ENCODE data around the gene ZNF808.
"Not testable (repeated sequence)": the region's sequence is repeated elsewhere in the genome, so short reads cannot be mapped to it uniquely, and the experiment has no call there.

Gene ZNF808

DNA sequence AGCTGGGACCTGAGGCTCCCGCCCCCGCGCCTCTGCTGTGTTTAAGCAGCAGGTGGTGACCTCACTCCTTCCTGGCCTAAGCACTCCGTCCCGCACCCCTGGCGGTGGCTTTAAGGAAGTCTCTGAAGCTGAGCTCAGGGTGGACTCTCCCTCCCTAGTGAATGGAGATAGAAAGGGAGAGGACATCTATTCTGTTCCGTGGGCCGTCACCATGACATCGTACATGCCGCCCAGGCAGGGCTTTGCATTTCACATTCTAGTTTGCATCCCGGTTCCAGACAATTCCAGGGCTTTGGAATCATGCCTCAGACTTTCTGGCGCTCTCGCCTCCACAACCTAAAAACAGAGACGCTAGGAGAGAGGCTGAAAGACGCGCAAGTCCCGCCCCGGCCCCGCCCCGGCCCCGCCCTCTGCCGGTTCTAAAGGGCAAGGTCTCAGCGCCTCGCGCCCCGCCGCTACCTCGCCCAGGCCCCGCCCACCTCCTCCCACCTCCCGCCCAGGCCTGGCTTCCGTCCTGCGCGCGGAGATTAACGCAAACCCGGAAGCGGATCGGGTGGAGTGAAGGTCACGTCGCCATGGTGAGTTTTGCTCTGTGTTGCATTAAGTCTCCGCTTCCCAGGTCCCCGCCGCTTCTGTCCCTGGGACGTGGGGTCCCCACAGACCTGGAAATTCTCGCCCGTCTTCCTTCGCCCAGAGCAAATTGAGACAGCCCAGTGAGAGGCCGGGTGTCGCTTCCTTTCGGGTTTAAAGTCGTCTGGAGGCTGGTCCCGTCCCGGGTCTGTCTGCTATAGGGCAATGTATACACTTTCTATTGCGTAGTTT, at the start of gene ZNF808:
Gene ZNF808 (plus strand): TSS at position 535 of the 822 bp plus-strand sequence. CDS start 15,617 bp downstream, outside the sequence.
- Mint-ChIP-seq H3K4me3 (peak within 1 kb of the TSS; percentile 100), H3K27me3 (no peaks in the 10 kb centered on the region), H3K27ac (peak within 1 kb of the TSS; percentile 99), H3K4me1 (ENCODE audit: low read depth) (peaks cover 33% of the 10 kb centered on the region), H3K36me3 (ENCODE audit: low read depth) (peaks cover 42% of the 10 kb centered on the region), H3K9me3 (peaks cover 30% of the 10 kb centered on the region)
- intact Hi-C loops (cut with micrococcal nuclease), result loop anchor here (1.0 to 5.0 kb wide), 5 partner anchors 8 to 258 kb away; partner anchors contain the start of genes ZNF701 and ZNF766

DNA sequence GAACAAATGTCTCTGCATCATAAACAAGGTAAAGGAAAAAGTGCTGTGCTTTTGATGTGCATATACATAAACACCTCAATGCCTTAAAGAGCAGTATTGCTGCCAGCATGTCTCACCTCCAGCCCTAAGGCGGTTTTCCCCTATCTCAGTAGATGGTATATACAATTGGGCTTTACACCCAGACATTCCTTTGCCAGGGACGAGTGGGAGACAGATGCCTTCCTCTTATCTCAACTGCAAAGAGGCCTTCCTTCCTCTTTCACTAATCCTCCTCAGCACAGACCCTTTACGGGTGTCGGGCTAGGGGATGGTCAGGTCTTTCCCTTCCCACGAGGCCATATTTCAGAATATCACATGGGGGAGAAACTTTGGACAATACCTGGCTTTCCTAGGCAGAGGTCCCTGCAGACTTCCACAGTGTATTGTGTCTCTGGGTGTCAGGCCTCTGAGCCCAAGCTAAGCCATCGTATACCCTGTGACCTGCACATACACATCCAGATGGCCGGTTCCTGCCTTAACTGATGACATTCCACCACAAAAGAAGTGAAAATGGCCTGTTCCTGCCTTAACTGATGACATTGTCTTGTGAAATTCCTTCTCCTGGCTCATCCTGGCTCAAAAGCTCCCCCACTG, 43.2 kb upstream of the ZNF808 start:
- intact Hi-C loops (cut with micrococcal nuclease); H3K4me1 Mint-ChIP-seq (ENCODE audit: low read depth); H3K27ac Mint-ChIP-seq; H3K4me3 Mint-ChIP-seq; H3K36me3 Mint-ChIP-seq (ENCODE audit: low read depth); H3K27me3 Mint-ChIP-seq: not testable (repeated sequence)
- peaks cover 72% of the 10 kb centered on the region for H3K9me3 Mint-ChIP-seq

DNA sequence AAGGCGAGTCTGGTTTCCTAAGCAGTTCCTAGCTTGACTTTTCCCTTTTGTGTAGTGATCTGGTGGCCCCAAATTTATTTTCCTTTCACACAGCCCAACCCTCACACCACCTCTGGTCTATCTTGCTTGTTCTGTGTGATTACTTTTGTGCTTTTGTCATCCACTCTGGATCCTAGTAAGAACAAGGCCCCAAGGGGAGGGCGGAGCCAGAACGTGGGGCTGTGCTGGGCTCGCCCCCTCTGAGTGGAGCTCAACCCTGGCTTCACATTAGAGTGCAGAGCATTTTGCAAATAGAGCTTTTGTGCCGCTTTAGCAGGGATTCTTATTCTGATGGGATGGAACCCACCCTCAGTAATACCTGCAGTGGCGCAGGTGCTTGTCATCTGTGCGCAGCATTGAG, 42.4 kb upstream of the ZNF808 start:
- H3K36me3 Mint-ChIP-seq (ENCODE audit: low read depth); H3K27ac Mint-ChIP-seq; H3K4me1 Mint-ChIP-seq (ENCODE audit: low read depth); intact Hi-C loops (cut with micrococcal nuclease); H3K4me3 Mint-ChIP-seq; H3K27me3 Mint-ChIP-seq: not testable (repeated sequence)
- H3K9me3 Mint-ChIP-seq, result peaks cover 79% of the 10 kb centered on the region

DNA sequence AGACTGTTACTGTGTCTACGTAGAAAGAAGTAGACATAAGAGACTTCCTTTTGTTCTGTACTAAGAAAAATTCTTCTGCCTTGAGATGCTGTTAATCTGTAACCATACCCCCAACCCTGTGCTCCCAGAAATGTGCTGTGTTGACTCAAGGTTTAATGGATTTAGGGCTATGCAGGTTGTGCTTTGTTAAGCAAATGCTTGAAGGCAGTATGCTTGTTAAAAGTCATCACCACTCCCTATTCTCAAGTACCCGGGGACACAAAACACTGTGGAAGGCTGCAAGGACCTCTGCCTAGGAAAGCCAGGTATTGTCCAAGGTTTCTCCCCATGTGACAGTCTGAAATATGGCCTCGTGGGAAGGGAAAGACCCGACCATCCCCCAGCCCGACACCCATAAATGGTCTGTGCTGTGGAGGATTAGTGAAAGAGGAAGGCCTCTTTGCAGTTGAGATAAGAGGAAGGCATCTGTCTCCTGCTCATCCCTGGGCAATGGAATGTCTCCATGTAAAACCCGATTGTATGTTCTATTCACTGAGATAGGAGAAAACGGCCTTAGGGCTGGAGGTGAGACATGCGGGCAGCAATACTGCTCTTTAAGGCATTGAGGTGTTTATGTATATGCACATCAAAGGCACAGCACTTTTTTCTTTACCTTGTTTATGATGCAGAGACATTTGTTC, 41.8 kb upstream of the ZNF808 start:
- H3K36me3 Mint-ChIP-seq (ENCODE audit: low read depth); H3K27ac Mint-ChIP-seq; intact Hi-C loops (cut with micrococcal nuclease); H3K27me3 Mint-ChIP-seq; H3K4me3 Mint-ChIP-seq; H3K4me1 Mint-ChIP-seq (ENCODE audit: low read depth): not testable (repeated sequence)
- H3K9me3 Mint-ChIP-seq, result peaks cover 76% of the 10 kb centered on the region

DNA sequence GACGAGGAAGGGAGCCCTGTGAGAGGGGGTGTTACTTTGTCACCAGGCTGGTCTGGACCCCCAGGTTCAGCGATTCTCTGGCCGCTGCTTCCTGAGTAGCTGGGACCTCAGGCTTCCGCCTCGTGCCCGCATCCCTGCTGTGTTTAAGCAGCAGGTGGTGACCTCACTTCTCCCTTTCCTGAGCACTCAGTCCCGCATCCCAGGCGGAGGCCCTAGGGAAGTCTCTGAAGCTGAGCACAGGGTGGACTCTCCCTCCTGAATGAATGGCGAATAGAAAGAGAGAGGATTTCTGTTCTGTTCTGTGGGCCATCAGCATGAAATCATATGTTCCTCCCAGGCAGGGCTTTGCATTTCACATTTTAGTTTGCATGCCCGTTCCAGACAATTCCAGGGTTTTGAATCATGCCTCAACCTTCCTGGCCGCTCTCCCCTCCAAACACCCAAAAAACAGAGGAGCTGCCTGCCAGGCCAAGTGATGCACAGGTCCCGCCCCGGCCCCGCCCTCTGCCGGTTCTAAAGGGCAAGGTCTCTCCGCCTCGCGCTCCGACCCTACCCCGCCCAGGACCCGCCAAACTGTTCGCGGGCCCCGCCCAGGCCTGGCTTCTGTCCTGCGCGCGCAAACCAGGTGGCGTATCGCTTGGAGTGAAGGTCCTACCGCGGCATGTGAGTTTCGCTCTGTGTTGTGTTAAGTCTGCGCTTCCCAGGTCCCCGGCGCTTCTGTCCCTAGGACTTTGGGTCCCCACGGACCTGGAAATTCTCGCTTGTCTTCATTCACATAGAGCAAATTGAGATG, 35.1 kb upstream of the ZNF808 start:
- Mint-ChIP-seq H3K4me1 (ENCODE audit: low read depth) (no peaks in the 10 kb centered on the region), H3K36me3 (ENCODE audit: low read depth) (no peaks in the 10 kb centered on the region), H3K4me3 (no peak overlapping the region), H3K27ac (no peak overlapping the region), H3K27me3 (no peaks in the 10 kb centered on the region), H3K9me3 (peaks cover 60% of the 10 kb centered on the region)
- intact Hi-C loops (cut with micrococcal nuclease), result no loop called here

DNA sequence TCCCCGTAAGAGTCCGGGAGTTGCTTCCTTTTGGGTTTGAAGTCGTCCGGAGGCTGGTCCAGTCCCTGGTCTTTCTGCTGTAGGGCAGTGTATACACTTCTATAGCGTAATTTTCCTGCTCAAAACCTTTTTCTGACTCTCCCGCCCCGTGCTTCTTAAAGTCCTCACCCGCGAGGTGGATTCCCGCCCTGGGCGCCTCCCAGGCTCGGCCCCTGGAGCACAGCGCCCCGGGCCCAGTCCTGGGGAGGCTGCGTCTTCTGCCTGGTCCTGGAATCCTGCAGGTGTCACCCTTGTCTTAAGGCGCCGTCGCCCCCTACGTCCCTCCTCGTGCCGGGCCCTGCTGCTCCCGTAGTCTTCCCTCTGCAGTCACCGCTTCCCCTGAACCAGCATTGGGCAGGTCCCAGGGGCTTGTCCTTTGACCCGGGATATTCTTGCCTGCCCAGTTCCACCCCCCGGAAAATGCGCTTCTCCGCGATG, 34.4 kb upstream of the ZNF808 start:
- H3K27ac Mint-ChIP-seq, result no peak overlapping the region
- H3K27me3 Mint-ChIP-seq, result no peaks in the 10 kb centered on the region
- no peaks in the 10 kb centered on the region for H3K36me3 Mint-ChIP-seq (ENCODE audit: low read depth)
- intact Hi-C loops (cut with micrococcal nuclease), result no loop called here
- peaks cover 66% of the 10 kb centered on the region for H3K9me3 Mint-ChIP-seq
- no peak overlapping the region for H3K4me3 Mint-ChIP-seq
- no peaks in the 10 kb centered on the region for H3K4me1 Mint-ChIP-seq (ENCODE audit: low read depth)

DNA sequence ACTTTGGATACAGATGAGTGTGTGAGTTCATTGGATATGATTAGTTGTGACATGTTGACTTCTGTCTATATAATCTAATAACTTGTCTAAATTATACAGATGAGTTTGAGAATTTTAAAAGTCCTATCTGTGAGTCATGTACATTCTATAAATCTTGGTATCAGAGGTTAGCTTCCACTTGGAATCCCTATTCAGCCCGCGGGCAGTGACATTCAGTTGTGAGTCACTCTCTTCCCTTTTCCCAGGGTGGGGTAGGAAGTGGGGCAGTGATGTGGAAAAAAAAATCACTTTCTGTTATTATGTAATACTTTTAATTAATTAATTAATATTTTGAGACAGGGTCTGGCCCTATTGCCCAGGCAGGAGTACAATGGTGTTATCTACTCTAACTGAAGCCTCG, 33.0 kb upstream of the ZNF808 start:
- Mint-ChIP-seq H3K27ac (no peak overlapping the region), H3K36me3 (ENCODE audit: low read depth) (no peaks in the 10 kb centered on the region), H3K27me3 (no peaks in the 10 kb centered on the region), H3K4me3 (no peak overlapping the region), H3K4me1 (ENCODE audit: low read depth) (no peaks in the 10 kb centered on the region), H3K9me3 (peaks cover 68% of the 10 kb centered on the region)
- intact Hi-C loops (cut with micrococcal nuclease), result no loop called here

DNA sequence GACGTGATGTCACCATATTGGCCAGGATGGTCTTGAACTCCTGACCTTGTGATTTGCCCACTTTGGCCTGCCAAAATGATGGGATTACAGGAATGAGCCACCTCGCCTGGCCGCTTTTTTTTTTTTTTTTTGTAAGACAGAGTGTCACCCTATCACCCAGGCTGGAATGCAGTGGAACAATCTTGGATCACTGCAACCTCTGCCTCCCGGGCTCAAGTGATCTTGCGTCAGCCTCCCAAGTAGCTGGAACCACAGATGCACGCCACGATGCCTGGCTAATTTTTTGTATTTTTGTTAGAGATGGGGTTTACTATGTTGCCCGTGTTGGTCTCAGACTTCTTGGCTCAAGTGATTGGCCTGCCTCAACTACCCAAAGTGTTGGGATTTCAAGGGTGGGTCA, 28.9 kb upstream of the ZNF808 start:
- H3K4me3 Mint-ChIP-seq, result no peak overlapping the region
- no peaks in the 10 kb centered on the region for H3K27me3 Mint-ChIP-seq
- no peaks in the 10 kb centered on the region for H3K4me1 Mint-ChIP-seq (ENCODE audit: low read depth)
- H3K36me3 Mint-ChIP-seq (ENCODE audit: low read depth), result no peaks in the 10 kb centered on the region
- no peak overlapping the region for H3K27ac Mint-ChIP-seq
- H3K9me3 Mint-ChIP-seq, result peaks cover 82% of the 10 kb centered on the region
- intact Hi-C loops (cut with micrococcal nuclease), result no loop called here

DNA sequence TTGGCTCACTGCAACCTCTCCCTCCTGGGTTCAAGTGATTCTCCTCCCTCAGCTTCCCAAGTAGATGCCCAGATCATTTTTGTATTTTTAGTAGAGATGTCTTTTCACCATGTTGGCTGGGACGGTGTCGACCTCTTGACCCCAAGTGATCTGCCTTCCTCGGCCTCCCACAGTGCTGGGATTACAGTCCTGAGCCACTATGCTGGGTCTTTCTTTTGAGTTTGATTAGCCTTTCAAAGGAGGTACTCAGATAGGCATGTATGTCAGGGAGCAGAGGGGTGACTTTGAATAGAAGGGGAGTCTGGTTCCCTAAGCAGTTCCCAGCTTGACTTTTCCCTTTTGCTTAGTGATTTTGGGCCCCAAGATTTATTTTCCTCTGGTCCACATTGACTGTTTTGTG, 27.0 kb upstream of the ZNF808 start:
- intact Hi-C loops (cut with micrococcal nuclease); H3K36me3 Mint-ChIP-seq (ENCODE audit: low read depth); H3K4me1 Mint-ChIP-seq (ENCODE audit: low read depth); H3K27me3 Mint-ChIP-seq; H3K4me3 Mint-ChIP-seq; H3K27ac Mint-ChIP-seq: not testable (repeated sequence)
- H3K9me3 Mint-ChIP-seq, result peaks cover 84% of the 10 kb centered on the region

DNA sequence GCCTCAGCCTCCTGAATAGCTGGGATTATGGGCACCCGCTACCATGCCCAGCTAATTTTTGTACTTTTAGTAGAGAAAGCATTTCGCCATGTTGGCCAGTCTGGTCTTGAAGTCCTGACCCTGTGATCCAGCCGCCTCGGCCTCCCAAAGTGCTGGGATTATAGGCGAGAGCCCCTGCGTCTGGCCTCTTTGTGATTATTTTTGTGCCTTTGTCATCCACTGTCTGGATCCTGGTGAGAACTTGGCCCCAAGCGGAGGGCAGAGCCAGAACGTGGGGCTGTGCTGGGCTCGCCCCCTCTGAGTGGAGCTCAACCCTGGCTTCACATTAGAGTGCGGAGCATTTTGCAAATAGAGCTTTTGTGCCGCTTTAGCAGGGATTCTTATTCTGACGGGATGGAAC, 26.5 kb upstream of the ZNF808 start:
- H3K36me3 Mint-ChIP-seq (ENCODE audit: low read depth); H3K27me3 Mint-ChIP-seq; H3K4me1 Mint-ChIP-seq (ENCODE audit: low read depth); H3K4me3 Mint-ChIP-seq; intact Hi-C loops (cut with micrococcal nuclease); H3K27ac Mint-ChIP-seq: not testable (repeated sequence)
- peaks cover 84% of the 10 kb centered on the region for H3K9me3 Mint-ChIP-seq

DNA sequence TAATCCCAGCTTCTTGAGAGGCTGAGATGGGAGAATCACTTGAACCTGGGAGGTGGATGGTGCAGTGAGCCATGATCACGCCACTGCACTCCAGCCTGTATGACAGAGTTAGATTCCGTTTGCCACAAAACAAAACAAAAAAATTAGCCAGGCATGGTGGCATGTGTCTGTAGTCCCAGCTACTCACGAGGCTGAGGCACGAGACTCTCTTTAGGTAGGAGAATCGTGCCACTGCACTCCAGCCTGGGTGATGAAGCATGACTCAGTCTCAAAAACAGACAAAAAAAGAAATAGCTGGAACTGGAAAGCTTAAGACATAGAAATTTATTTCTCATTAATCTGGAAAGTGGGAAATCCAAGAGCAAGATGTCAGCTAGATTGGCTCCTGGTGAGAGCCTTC, 20.2 kb upstream of the ZNF808 start:
- Mint-ChIP-seq H3K27me3 (no peaks in the 10 kb centered on the region), H3K9me3 (peaks cover 89% of the 10 kb centered on the region), H3K36me3 (ENCODE audit: low read depth) (no peaks in the 10 kb centered on the region), H3K4me3 (no peak overlapping the region), H3K27ac (no peak overlapping the region), H3K4me1 (ENCODE audit: low read depth) (no peaks in the 10 kb centered on the region)
- intact Hi-C loops (cut with micrococcal nuclease), result no loop called here

DNA sequence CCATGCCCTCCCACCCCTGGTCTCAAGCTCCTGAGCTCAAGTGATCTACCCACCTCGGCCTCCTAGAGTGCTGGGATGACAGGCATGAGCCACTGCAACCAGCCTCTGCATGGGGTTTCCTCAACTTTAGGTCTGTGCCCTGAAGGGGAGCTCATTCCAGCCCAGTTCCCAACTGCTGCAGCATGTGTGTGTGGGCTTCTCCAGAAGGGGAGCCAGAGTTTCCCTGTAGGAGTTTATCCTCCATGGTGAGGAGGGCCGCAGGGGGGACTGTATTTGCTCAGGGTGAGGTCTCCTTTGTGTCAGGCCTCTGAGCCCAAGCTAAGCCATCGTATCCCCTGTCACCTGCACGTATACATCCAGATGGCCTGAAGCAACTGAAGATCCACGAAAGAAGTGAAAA, 11.3 kb upstream of the ZNF808 start:
- Mint-ChIP-seq H3K4me1 (ENCODE audit: low read depth) (no peaks in the 10 kb centered on the region), H3K27ac (no peak overlapping the region), H3K36me3 (ENCODE audit: low read depth) (no peaks in the 10 kb centered on the region), H3K27me3 (no peaks in the 10 kb centered on the region), H3K9me3 (peaks cover 92% of the 10 kb centered on the region), H3K4me3 (no peak overlapping the region)
- intact Hi-C loops (cut with micrococcal nuclease), result no loop called here

DNA sequence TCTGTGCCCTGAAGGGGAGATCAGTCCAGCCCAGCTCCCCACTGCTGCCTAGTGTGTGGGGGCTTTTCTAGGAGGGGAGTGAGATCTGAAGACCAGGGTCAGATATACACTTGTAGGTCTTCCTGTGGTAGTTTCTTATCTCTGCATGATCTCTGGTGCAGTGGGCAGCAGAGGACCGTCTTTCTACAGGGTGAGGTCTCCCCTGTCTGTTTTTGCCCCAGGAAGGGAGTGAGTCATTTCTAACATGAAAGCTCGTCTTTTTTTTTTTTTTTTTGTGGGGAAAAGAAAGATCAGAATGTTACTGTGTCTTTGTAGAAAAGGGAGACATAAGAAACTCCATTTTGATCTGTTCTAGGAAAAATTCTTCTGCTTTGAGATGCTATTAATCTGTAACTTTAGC, 8.8 kb upstream of the ZNF808 start:
- H3K4me1 Mint-ChIP-seq (ENCODE audit: low read depth), result no peaks in the 10 kb centered on the region
- intact Hi-C loops (cut with micrococcal nuclease), result no loop called here
- H3K9me3 Mint-ChIP-seq, result peaks cover 96% of the 10 kb centered on the region
- no peak overlapping the region for H3K27ac Mint-ChIP-seq
- H3K36me3 Mint-ChIP-seq (ENCODE audit: low read depth), result no peaks in the 10 kb centered on the region
- no peak overlapping the region for H3K4me3 Mint-ChIP-seq
- no peaks in the 10 kb centered on the region for H3K27me3 Mint-ChIP-seq

DNA sequence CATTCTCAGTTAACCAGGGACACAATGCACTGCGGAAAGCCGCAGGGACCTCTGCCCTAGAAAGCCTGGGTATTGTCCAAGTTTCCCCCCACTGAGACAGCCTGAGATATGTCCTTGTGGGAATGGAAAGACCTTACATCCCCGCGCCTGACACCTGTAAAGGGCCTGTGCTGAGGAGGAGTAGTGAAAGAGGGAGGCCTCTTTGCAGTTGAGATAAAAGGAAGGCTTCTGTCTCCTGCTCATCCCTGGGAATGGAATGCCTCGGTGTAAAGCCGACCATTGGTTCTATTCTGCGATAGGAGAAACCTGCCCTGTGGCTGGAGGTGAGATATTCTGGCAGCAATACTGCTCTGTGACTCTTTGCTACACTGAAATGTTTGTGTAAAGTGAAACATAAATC, 8.3 kb upstream of the ZNF808 start:
- H3K27ac Mint-ChIP-seq; H3K4me1 Mint-ChIP-seq (ENCODE audit: low read depth); H3K4me3 Mint-ChIP-seq; H3K27me3 Mint-ChIP-seq; intact Hi-C loops (cut with micrococcal nuclease); H3K36me3 Mint-ChIP-seq (ENCODE audit: low read depth): not testable (repeated sequence)
- peaks cover 90% of the 10 kb centered on the region for H3K9me3 Mint-ChIP-seq

Measured in dendritic cell treated with granulocyte-macrophage colony-stimulating factor and Interleukin-4, amounts not matched to agents 40 ng/mL and 50 ng/mL, for 4 days (primary cell).